PC-3 (cell line): ENCODE results near the gene IRF8.

Experiments used
- EZH2phosphoT487 ChIP-seq: fragments of 300-600 bp; sonication (generic); IDR thresholded peaks from 2 replicates; pipeline ENCODE4 v1.6.1; 2018; ENCODE audit warnings: mild to moderate bottlenecking, antibody characterized with exemption, low read length, borderline replicate concordance
- TF ChIP-seq, protein P1 (sequence below): fragments of 300-600 bp; sonication (generic); conservative IDR thresholded peaks from 2 replicates; pipeline ENCODE4 v1.5.1; 2017; ENCODE audit warnings: antibody characterized with exemption, low read depth, mild to moderate bottlenecking, low read length

GRCh38 chr16:85908444-85908843 lies 9.5 kb downstream of the IRF8 start:
- TF ChIP-seq, protein P1, sequence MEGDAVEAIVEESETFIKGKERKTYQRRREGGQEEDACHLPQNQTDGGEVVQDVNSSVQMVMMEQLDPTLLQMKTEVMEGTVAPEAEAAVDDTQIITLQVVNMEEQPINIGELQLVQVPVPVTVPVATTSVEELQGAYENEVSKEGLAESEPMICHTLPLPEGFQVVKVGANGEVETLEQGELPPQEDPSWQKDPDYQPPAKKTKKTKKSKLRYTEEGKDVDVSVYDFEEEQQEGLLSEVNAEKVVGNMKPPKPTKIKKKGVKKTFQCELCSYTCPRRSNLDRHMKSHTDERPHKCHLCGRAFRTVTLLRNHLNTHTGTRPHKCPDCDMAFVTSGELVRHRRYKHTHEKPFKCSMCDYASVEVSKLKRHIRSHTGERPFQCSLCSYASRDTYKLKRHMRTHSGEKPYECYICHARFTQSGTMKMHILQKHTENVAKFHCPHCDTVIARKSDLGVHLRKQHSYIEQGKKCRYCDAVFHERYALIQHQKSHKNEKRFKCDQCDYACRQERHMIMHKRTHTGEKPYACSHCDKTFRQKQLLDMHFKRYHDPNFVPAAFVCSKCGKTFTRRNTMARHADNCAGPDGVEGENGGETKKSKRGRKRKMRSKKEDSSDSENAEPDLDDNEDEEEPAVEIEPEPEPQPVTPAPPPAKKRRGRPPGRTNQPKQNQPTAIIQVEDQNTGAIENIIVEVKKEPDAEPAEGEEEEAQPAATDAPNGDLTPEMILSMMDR = no peak
- TF ChIP-seq EZH2phosphoT487 = no peak
